H9 (cell line): ENCODE data around the gene CYTH4. TPM values are rescaled to one million over a fixed set of nuclear protein-coding genes. Genes with fewer than 3 reads are reported as not detected.

Experiments
- DNase-seq: peaks from one replicate; pipeline ENCODE4 v3.0.0-alpha.2; 2017
- H2AFZ ChIP-seq: one replicate; pipeline ENCODE4 v1.6.1; 2013; ENCODE audit warnings: mild to moderate bottlenecking, low read length, control low read depth, moderate library complexity
- H2AK5ac ChIP-seq: 2 replicates; pipeline ENCODE4 v1.6.1; 2013; ENCODE audit warnings: low read length, control low read depth, mixed read lengths; ENCODE audit not compliant: insufficient read length
- H2BK120ac ChIP-seq: one replicate; pipeline ENCODE4 v1.6.1; 2013; ENCODE audit warnings: low read depth, mild to moderate bottlenecking, low read length, control low read depth, inconsistent platforms; ENCODE audit not compliant: poor library complexity, severe bottlenecking
- H2BK12ac ChIP-seq: 2 replicates; pipeline ENCODE4 v1.6.1; 2013; ENCODE audit warnings: low read length, control low read depth, mixed read lengths, low read depth; ENCODE audit not compliant: insufficient read length
- H2BK15ac ChIP-seq: 2 replicates; pipeline ENCODE4 v1.6.1; 2013; ENCODE audit warnings: low read depth, low read length, control low read depth
- H2BK20ac ChIP-seq: one replicate; pipeline ENCODE4 v1.6.1; 2013; ENCODE audit warnings: low read depth, mild to moderate bottlenecking, low read length, control low read depth, inconsistent platforms; ENCODE audit not compliant: poor library complexity, severe bottlenecking
- H2BK5ac ChIP-seq: 2 replicates; pipeline ENCODE4 v1.6.1; 2013; ENCODE audit warnings: low read length, control low read depth, mixed read lengths; ENCODE audit not compliant: insufficient read length
- H3K14ac ChIP-seq: 2 replicates; pipeline ENCODE4 v1.6.1; 2013; ENCODE audit warnings: low read length, control low read depth; ENCODE audit not compliant: insufficient read depth
- H3K18ac ChIP-seq: 2 replicates; pipeline ENCODE4 v1.6.1; 2013; ENCODE audit warnings: low read depth, mild to moderate bottlenecking, mixed read lengths, low read length, control low read depth; ENCODE audit not compliant: insufficient read length
- H3K23ac ChIP-seq: 2 replicates; pipeline ENCODE4 v1.6.1; 2013; ENCODE audit warnings: low read length, control low read depth, mixed read lengths, low read depth; ENCODE audit not compliant: insufficient read length
- H3K23me2 ChIP-seq: 2 replicates; pipeline ENCODE4 v1.6.1; 2013; ENCODE audit warnings: low read depth, mild to moderate bottlenecking, mixed read lengths, low read length, control low read depth; ENCODE audit not compliant: insufficient read length, poor library complexity, severe bottlenecking
- H3K27ac ChIP-seq: 2 replicates; pipeline ENCODE4 v1.5.1; 2013; ENCODE audit warnings: low read length, control low read depth, mixed read lengths, low read depth; ENCODE audit not compliant: insufficient read length
- H3K27me3 ChIP-seq: 2 replicates; pipeline ENCODE4 v1.6.1; 2013; ENCODE audit warnings: low read length, control low read depth, inconsistent platforms; ENCODE audit not compliant: insufficient read depth
- H3K4ac ChIP-seq: 2 replicates; pipeline ENCODE4 v1.6.1; 2013; ENCODE audit warnings: low read depth, mild to moderate bottlenecking, control low read depth, inconsistent platforms, low read length, moderate library complexity
- H3K4me1 ChIP-seq: 2 replicates; pipeline ENCODE4 v1.6.1; 2013; ENCODE audit warnings: low read length, control low read depth, inconsistent platforms; ENCODE audit not compliant: insufficient read depth
- H3K4me2 ChIP-seq: 2 replicates; pipeline ENCODE4 v1.6.1; 2013; ENCODE audit warnings: low read length, control low read depth, mixed read lengths; ENCODE audit not compliant: insufficient read length, insufficient read depth
- H3K56ac ChIP-seq: 2 replicates; pipeline ENCODE4 v1.6.1; 2013; ENCODE audit warnings: low read depth, mild to moderate bottlenecking, mixed read lengths, low read length, control low read depth; ENCODE audit not compliant: insufficient read length
- H3K79me1 ChIP-seq: 2 replicates; pipeline ENCODE4 v1.6.1; 2013; ENCODE audit warnings: low read depth, mild to moderate bottlenecking, moderate library complexity, low read length, control low read depth, inconsistent platforms; ENCODE audit not compliant: insufficient read depth, poor library complexity, severe bottlenecking
- H3K79me2 ChIP-seq: 2 replicates; pipeline ENCODE4 v1.6.1; 2013; ENCODE audit warnings: low read length, control low read depth, inconsistent platforms; ENCODE audit not compliant: insufficient read depth
- H3K9ac ChIP-seq: 2 replicates; pipeline ENCODE4 v1.6.1; 2013; ENCODE audit warnings: low read length, control low read depth, mixed read lengths; ENCODE audit not compliant: insufficient read length; ENCODE audit errors: extremely low read depth
- H3K9me3 ChIP-seq: one replicate; pipeline ENCODE4 v1.6.1; 2013; ENCODE audit warnings: low read depth, low read length, inconsistent platforms; ENCODE audit not compliant: control insufficient read depth
- H3T11ph ChIP-seq: one replicate; pipeline ENCODE4 v1.6.1; 2013; ENCODE audit warnings: mild to moderate bottlenecking, low read length, control low read depth, inconsistent platforms
- H4K20me1 ChIP-seq: one replicate; pipeline ENCODE4 v1.6.1; 2013; ENCODE audit not compliant: control insufficient read depth, insufficient read length, insufficient read depth
- H4K5ac ChIP-seq: 2 replicates; pipeline ENCODE4 v1.6.1; 2013; ENCODE audit warnings: low read depth, mild to moderate bottlenecking, mixed read lengths, low read length, control low read depth; ENCODE audit not compliant: insufficient read length
- H4K8ac ChIP-seq: replicated peaks from 2 replicates; pipeline ENCODE4 v1.6.1; 2013; ENCODE audit warnings: low read length, control low read depth, mixed read lengths, low read depth; ENCODE audit not compliant: insufficient read length
- H4K91ac ChIP-seq: 2 replicates; pipeline ENCODE4 v1.6.1; 2013; ENCODE audit warnings: low read depth, mild to moderate bottlenecking, moderate library complexity, mixed read lengths, low read length, control low read depth; ENCODE audit not compliant: insufficient read length
- H3K27ac Mint-ChIP-seq, 3 experiments: 2 replicates in 2 of 3; 3 replicates in 1 of 3; pipeline ENCODE4 v1.8.0; 2020 to 2021; ENCODE audit warnings: mixed read lengths in 3 of 3, mild to moderate bottlenecking in 1 of 3, moderate library complexity in 1 of 3
- H3K27me3 Mint-ChIP-seq: 2 replicates; pipeline ENCODE4 v1.8.0; 2021; ENCODE audit warnings: low read depth, mild to moderate bottlenecking, moderate library complexity, mixed read lengths
- H3K36me3 Mint-ChIP-seq, 3 experiments: 2 replicates in 2 of 3; 3 replicates in 1 of 3; pipeline ENCODE4 v1.8.0; 2020 to 2021; ENCODE audit warnings: low read depth in 3 of 3, mixed read lengths in 3 of 3; ENCODE audit not compliant: insufficient read depth in 1 of 3
- H3K4me1 Mint-ChIP-seq, 2 experiments: 2 replicates each; pipeline ENCODE4 v1.8.0; 2020; ENCODE audit warnings: mixed read lengths in 2 of 2
- H3K4me3 Mint-ChIP-seq, 2 experiments: 2 replicates in 1 of 2; 3 replicates in 1 of 2; pipeline ENCODE4 v1.8.0; 2020 to 2021; ENCODE audit warnings: mild to moderate bottlenecking in 2 of 2, mixed read lengths in 2 of 2, moderate library complexity in 1 of 2
- H3K9me3 Mint-ChIP-seq, 2 experiments: 2 replicates in 1 of 2; 3 replicates in 1 of 2; pipeline ENCODE4 v1.8.0; 2020; ENCODE audit warnings: mild to moderate bottlenecking in 2 of 2, mixed read lengths in 2 of 2, moderate library complexity in 1 of 2
- CTCF ChIP-seq: fragments of 200-600 bp; sonication (generic); conservative IDR thresholded peaks from 3 replicates; pipeline ENCODE4 v1.8.0; 2021; ENCODE audit warnings: antibody characterized with exemption, mild to moderate bottlenecking
- total RNA-seq: library from RNA; stranded (reverse); gene quantifications from 2 replicates; pipeline ENCODE4 v1.2.1, GENCODE V29; 2021

CYTH4 gene
- total RNA-seq, 1 experiment from 2014 or later = not detected

GRCh38 chr22:37255558-37256006 lies 26.7 kb upstream of the CYTH4 start:
- no peak overlapping the region for H3K27ac Mint-ChIP-seq
- Histone ChIP-seq H2BK20ac (no peak overlapping the region), H3K79me2 (no peaks in the 10 kb centered on the region), H4K91ac (no peak overlapping the region), H3K4me2 (no peak overlapping the region), H3K9me3 (no peaks in the 10 kb centered on the region), H2AK5ac (no peak overlapping the region), H3K4me1 (0 out of 2 replicates have a peak, but pooled peaks cover 5% of the 10 kb centered on the region), H3K23me2 (no peaks in the 10 kb centered on the region), H3T11ph (no peak overlapping the region), H3K18ac (no peak overlapping the region), H3K4ac (no peak overlapping the region), H4K8ac (no peak overlapping the region), H3K27ac (no peak overlapping the region), H4K5ac (no peak overlapping the region), H3K23ac (no peak overlapping the region), H3K9ac (no peak overlapping the region), H3K79me1 (no peaks in the 10 kb centered on the region), H2BK5ac (no peak overlapping the region), H2BK12ac (no peak overlapping the region), H2BK120ac (no peak overlapping the region), H4K20me1 (peaks cover 3% of the 10 kb centered on the region), H2BK15ac (no peak overlapping the region), H3K14ac (no peak overlapping the region), H3K56ac (no peak overlapping the region), H3K27me3 (no peaks in the 10 kb centered on the region), H2AFZ (no peak overlapping the region)
- H3K27me3 Mint-ChIP-seq = peaks cover 28% of the 10 kb centered on the region
- no peak for TF ChIP-seq CTCF
- no peak for DNase-seq
- no peaks in the 10 kb centered on the region for H3K9me3 Mint-ChIP-seq
- no peaks in the 10 kb centered on the region for H3K36me3 Mint-ChIP-seq
- H3K4me3 Mint-ChIP-seq = no peak overlapping the region
- H3K4me1 Mint-ChIP-seq = peaks cover 14 to 40% of the 10 kb centered on the region in 2 experiments
